Measurements from ENCODE around the gene OR5P2. TPM values are rescaled to one million over a fixed set of nuclear protein-coding genes. Genes with fewer than 3 reads are reported as not detected.
"Not testable (repeated sequence)": the region's sequence is repeated elsewhere in the genome, so short reads cannot be mapped to it uniquely, and the experiment has no call there.

Gene OR5P2, protein sequence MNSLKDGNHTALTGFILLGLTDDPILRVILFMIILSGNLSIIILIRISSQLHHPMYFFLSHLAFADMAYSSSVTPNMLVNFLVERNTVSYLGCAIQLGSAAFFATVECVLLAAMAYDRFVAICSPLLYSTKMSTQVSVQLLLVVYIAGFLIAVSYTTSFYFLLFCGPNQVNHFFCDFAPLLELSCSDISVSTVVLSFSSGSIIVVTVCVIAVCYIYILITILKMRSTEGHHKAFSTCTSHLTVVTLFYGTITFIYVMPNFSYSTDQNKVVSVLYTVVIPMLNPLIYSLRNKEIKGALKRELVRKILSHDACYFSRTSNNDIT
- not detected for polyA plus RNA-seq (ENCODE audit: insufficient read length in 10 of 10)
- long read RNA-seq, donor 1: 0 reads
- long read RNA-seq, donor 2: 0 reads
- long read RNA-seq, donor 3, partial matches to known transcripts: 0 of 1 reads
- long read RNA-seq, donor 3, other reads (novel, unspliced or antisense): 0 of 1 reads
- long read RNA-seq, donor 4: 0 reads
- long read RNA-seq, donor 5: 0 reads
- long read RNA-seq, donor 6: 0 reads
- long read RNA-seq, donor 7: 0 reads
- long read RNA-seq, donor 8: 0 reads
- long read RNA-seq, donor 9: 0 reads

DNA sequence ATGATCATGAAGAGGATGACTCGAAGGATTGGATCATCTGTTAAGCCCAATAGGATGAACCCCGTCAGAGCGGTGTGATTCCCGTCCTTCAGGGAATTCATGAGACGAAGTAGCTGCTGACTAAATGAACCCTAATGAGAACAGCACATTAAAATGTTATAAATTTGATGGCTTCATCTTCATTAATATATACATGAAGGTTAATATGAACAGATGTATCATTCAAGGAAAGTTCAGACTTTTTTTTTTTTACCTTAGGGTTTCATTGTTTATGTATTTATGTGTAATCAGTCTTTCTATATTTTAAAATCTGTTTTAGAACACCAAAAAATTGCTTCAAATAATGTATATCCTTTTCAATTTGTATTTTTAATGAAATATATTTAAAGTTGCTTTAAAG is at the start of gene OR5P2:
Gene OR5P2, minus strand, starts transcription at position 101 of the 400 bp plus-strand sequence. Its CDS starts 0 bp downstream, at position 101.
- no peak for DNase-seq

DNA sequence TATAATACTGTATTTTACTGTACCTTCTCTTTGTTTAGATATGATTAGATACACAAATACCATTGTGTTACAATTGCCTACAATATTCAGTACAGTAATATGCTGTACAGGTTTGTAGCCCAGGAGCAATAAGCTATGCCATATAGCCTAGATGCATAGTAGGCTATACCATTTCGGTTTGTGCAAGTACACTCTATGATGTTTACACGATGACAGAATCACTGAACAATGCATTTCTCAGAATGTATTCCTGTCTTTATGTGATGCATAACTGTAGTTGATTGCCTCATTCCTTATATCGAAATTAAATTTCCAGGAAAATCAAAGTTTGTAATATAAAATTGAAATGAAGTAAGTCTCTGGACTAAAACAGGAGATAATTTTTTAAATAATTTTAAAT is 49.3 kb upstream of the OR5P2 start:
- no peak for DNase-seq

DNA sequence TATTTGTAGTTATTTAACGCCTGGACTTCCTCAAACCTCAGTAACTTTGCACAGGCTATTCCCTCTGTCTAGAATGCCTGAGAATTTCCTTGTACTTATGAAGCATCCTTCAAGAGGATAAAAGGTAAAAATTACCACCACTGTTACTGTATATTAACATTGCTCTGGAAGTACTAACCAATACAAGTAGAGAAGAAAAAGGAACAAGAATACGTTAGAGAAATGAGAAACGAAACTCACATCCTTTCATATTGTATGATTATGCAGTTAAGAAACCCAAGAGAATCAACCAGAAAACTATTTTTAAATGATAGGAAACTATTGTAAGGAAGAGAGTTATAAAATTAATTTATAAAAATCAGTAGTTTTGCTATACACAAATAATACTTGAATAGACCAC is 48.2 kb upstream of the OR5P2 start:
- DNase-seq: no peak

DNA sequence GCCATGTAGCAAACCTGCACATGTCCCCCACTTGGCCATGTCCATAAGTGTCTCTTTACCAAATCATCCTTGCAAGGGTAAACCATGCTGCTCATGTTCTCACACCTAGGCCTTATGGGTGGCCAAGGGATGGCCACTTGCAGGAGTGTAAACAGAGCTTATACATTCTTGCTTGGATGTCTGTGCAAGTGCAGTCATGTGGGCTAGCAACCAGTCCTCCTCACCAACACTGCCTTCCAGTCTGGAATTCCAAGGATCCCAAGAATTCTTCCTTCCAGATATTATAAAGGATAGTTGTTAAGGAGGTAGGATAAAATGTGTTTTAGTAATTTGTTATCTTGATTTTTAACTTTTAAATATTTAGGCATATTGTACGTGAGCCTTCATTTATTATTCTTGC is 47.8 kb upstream of the OR5P2 start:
- no peak for DNase-seq

DNA sequence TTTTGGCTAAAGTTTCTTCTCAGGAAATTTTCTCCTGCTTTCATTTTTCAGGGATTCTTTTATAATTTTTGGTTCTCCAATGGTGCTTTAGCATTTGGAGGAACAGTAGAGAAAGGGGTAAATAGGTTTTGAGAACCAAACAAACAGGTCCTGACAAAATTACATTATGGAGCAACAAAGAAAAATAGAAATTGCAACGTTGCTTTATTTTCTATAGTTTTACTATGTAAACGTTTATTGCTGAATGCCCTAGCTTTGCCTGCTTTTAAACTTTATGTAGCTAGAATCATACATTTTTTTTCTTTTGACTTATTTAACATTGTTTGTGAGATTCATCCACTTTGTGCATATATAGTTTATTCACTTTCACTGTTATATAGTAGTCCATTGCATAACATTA is 43.8 kb upstream of the OR5P2 start:
- no peak for DNase-seq

DNA sequence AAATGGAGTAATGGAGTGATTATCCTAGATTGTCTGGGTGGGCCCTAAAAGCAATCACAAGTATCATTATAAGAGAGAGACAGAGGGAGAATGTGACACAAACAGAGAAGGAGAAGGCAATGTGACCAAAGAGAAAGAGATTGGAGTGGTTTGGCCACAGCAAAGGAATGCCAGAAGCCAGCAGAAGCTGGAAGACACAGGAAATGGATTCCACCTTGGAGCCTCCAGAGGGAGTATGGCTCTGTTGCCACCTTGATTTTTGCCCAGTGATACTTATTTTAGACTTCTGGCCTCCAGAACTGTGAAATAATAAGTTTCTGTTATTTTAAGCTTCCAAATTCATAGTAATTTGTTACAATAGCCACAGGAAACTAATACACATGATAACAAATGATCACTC is 36.8 kb upstream of the OR5P2 start:
- DNase-seq: no peak

DNA sequence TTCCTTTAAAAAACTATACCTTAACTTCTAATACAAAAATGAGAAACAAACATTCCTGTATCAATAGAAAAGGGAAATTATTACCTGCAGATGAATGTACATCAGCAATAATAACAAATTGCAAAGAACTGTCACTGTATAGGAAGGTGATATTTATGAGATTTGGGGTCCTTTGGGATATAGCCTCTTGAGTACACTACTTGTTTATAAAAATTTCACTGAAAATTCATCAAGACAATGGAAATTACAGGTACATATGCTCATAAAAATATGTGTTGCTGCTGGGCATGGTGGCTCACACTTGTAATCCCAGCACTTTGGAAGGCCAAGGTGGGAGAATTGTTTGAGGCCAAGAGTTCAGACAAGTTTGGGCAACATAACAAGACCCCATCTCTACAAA is 34.0 kb upstream of the OR5P2 start, which contains the start of gene OR5P3:
Gene OR5P3, minus strand, starts transcription at position 101 of the 400 bp plus-strand sequence.
- no peak for DNase-seq

DNA sequence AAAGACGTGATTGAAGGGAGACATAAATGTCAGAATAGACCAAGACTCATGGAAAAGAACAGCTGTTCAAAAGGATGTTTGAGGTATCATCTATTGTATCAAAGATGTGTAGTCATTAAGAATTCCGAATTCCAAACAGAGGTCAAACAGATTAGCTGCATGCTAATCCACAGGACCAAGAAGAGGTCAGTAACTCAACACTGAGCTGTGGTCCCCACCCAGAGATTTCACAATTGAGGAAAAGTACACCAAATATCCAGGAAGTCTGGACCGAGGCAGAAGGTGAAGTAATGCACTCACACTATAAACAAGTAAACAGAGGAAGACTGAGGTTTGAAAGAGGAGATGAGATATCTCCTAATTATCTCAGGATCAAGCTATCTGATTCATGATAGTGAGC is 29.6 kb upstream of the OR5P2 start:
- DNase-seq: no peak

DNA sequence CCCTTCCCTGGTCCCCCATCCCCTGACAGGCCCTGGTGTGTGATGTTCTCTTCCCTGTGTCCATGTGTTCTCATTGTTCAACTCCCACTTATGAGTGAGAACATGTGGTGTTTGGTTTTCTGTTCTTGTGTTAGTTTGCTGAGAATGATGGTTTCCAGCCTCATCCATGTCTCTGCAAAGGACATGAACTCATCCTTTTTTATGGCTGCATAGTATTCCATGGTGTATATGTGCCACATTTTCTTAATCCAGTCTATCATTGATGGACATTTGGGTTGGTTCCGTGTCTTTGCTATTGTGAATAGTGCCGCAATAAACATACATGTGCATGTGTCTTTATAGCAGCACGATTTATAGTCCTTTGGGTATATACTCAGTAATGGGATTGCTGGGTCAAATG is 23.7 kb upstream of the OR5P2 start:
- not testable (repeated sequence) for DNase-seq

DNA sequence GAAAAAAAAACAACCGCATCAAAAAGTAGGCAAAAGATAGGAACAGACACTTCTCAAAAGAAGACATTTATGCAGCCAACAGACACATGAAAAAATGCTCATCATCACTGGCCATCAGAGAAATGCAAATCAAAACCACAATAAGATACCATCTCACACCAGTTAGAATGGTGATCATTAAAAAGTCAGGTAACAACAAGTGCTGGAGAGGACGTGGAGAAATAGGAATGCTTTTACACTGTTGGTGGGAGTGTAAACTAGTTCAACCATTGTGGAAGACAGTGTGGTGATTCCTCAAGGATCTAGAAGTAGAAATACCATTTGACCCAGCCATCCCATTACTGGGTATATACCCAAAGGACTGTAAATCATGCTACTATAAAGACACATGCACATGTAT is 18.2 kb upstream of the OR5P2 start:
- DNase-seq: not testable (repeated sequence)

DNA sequence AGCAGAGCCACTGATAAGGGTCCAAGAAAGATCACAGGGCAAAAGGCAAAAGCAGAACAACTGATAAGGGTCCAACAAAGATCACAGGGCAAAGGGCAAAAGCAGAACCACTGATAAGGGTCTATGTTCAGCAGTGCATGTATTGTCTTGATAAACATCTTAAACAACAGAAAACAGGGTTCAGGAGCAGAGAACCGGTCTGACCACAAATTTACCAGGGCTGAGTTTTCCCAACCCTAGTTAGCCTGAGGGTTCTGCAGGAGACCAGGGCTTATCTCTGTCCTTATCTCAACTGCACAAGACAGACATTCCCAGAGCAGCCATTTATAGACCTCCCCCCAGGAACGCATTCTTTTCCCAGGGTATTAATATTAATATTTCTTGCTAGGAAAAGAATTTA is 13.6 kb upstream of the OR5P2 start:
- DNase-seq: not testable (repeated sequence)

DNA sequence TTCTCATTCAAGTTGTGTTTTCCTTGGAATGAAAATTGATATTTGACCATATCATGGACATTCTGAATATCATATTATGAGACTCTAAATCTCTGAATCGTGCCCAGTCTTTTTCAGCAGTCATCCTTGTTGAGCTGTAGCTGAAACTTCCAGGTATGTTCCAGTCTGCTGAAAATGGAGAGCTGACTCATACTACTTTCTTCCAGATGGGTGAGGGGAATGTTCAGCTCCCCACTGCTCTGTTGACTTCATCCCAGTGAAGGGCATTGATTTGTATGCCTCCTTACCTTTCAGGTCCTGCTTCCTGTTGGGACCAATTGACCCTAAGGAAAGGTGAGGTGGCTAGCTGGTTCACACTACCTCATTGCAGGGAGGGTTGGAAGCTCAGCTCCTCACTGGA is 3.5 kb downstream of the OR5P2 start:
- no peak for DNase-seq

DNA sequence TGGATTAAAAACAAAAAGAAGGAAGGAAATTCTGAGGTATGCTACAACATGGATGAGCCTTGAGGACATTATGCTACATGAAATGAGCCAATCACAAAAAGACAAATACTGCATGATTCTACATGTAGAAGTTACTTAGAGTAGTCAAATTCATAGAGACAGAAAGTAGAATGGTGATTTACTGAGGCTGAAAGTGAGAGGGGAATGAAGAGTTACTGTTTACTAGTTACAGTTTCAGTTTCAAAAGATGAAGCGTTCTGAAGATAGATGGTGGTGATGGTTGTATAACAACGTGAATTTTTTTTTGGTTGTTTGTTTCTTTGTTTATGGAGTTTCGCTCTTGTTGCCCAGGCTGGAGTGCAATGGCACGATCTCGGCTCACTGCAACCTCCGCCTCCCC is 9.5 kb downstream of the OR5P2 start:
- no peak for DNase-seq

DNA sequence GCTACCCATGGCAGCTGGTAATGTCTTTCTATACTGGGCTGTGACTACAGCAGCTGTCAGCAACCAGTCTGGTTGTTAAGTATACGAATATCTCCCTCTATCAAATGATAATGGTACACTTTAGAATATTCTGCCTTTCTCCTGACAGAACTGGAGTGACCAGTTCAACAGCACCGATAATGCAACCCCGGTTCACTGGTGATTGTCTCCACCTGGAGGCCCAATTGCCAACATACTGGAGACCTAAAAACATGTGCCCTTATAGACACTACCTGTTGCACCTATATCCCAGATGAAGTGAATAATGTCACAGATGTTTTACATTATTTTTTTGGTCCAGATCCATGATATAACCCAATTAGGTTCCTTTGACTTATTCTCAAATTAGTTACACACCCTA is 21.1 kb downstream of the OR5P2 start:
- no peak for DNase-seq

DNA sequence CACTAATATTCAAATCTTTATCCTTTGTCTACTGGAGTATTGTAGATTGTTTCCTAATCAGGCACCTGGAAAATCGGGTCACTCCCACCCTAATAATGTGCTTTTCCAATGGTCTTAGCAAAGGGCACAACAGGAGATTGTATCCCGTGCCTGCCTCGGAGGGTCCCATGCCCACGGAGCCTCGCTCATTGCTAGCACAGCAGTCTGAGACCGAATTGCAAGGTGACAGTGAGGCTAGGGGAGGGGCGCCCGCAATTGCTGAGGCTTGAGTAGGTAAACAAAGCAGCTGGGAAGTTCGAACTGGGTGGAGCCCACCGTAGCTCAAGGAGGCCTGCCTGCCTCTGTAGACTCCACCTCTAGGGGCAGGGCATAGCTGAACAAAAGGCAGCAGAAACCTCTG is 32.4 kb downstream of the OR5P2 start:
- not testable (repeated sequence) for DNase-seq

DNA sequence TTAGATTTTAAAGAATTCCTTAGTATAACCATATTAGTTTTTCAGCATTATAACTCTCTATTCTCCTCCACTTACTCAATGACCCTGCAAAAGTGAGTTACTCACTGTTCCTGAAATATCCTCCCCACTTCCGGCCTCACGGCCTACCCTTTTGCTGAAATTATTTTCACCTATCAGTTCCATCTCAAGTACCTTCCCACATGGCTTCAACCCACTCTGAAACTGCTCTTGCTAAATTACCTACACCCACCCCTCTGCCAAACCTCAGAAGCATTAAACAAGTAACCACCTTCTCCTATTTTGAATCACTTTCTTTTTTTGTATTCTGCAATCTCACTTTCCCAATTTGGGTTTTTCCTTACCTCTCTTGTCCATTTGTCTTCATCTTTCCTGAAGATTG is 37.7 kb downstream of the OR5P2 start:
- DNase-seq: no peak

DNA sequence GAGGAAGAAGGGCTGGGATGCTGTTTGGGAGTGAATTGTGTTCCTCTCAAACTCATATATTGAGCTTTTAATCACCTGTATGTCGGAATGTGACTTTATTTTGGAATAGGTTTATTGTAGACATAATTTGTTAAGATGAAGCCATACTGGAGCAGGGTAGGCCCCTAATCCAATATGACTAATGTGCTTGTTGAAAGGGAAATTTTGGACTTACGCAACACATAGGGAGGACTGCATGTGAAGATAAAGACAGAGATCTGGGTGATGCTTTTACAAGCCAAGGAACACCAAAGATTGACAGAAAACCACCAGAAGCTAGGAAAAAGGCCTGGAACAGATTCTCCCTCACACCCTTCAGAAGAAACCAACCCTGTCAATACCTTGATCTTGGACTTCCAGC is 47.3 kb downstream of the OR5P2 start:
- no peak for DNase-seq

Other genes with a start within 250 kb of the OR5P2 start
- 10 to 100 TPM in 7 of 10 donors, 1 to 10 TPM in 3; 7.9 to 17.3 (median 11.4) TPM for gene CYB5R2, start 123.4 kb downstream of the OR5P2 start, polyA plus RNA-seq (ENCODE audit: insufficient read length in 10 of 10)
- under 1 TPM in 8 of 10 donors, not detected in 2; 0.13 to 0.48 (median 0.24) TPM for gene OVCH2, start 90.5 kb downstream of the OR5P2 start, polyA plus RNA-seq (ENCODE audit: insufficient read length in 10 of 10)
- gene OR5P3, start 33.9 kb upstream of the OR5P2 start, polyA plus RNA-seq (ENCODE audit: insufficient read length in 10 of 10): not detected
- under 1 TPM in 1 of 10 donors, not detected in 9; 0.03 TPM for gene OR10A6, start 134.3 kb upstream of the OR5P2 start, polyA plus RNA-seq (ENCODE audit: insufficient read length in 10 of 10)
- under 1 TPM in 4 of 10 donors, not detected in 6; 0.05 to 0.10 (median 0.08) TPM for gene OR10A3, start 144.8 kb upstream of the OR5P2 start, polyA plus RNA-seq (ENCODE audit: insufficient read length in 10 of 10)
- not detected for gene NLRP10, start 168.5 kb upstream of the OR5P2 start, polyA plus RNA-seq (ENCODE audit: insufficient read length in 10 of 10)
- gene EIF3F, start 190.4 kb upstream of the OR5P2 start, polyA plus RNA-seq (ENCODE audit: insufficient read length in 10 of 10): 100 to 1,000 TPM; 311 to 442 (median 375) TPM

All from muscle of back (tissue), 13 donors.